Lower leg skin (tissue), 3 donors: ENCODE results near the gene TMEM95.

Experiments
- CTCF ChIP-seq, 3 donors: fragments of 450-650 bp; IDR thresholded peaks; one replicate each; pipeline ENCODE4 v1.5.1; 2016; ENCODE audit warnings: antibody characterized with exemption in 3 of 3, mild to moderate bottlenecking in 3 of 3, moderate library complexity in 2 of 3
- POLR2A ChIP-seq, 2 donors: fragments of 450-650 bp; IDR thresholded peaks; one replicate each; pipeline ENCODE4 v1.6.1; 2016 to 2017; ENCODE audit warnings: antibody characterized with exemption in 2 of 2, mild to moderate bottlenecking in 1 of 2, moderate library complexity in 1 of 2

DNA sequence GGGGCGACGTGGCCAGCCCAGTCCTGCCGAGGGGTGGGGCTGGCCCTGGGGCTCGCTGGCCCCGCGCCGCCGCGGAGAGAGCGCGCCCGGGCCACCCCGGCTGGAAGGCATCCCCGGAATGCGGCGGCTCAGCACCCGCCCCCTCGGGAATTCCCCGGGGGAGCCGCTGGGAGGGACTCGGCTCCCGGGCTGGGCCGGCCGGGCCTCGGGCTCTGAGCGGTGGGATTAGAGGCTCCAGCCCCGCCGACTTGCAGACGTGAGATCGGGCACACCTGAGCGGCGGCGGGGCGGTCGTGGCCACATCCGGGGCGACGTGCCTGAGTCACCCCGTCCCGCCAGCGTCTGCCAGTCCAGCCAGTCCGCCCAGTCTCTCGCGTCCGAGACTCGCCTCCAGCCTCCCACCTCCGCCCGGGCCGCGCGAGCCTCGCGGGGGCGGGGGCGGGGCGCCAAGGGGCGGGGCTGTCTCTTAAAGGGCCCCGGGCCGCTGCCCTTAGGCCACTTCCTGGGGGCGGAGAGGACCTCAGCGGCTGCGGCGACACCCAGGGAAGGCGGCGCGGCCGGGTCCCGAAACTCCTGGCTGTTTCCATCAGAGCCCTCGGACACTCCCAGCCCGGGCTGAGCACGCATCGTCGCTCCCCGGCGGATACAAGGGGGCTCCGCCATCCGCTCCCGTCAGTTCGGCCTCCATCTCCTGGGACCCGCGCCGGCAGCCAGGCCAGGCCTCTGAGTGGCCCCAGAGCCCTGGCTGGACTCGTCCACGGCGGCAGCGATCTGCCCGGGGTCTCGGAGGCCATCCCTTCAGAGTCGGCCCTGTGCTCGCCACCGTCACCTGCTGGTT, 3.1 kb upstream of the TMEM95 start, which contains the start of gene KCTD11:
- TF ChIP-seq POLR2A (IDR thresholded peaks at IDR 0.05) (no peak), CTCF (IDR thresholded peaks at IDR 0.05) (no peak)
